Inflammatory macrophage treated with lipopolysaccharide for 4 hours (primary cell): Measurements from ENCODE around the gene MNDA.
"Not testable (repeated sequence)": the region's sequence is repeated elsewhere in the genome, so short reads cannot be mapped to it uniquely, and the experiment has no call there.

Source experiments
- DNase-seq: peaks from one replicate; pipeline ENCODE4 v3.0.0-alpha.2; 2020

The MNDA gene

GRCh38 chr1:158839566-158839965 is 8.4 kb downstream of the MNDA start:
- DNase-seq, result no peak

DNA sequence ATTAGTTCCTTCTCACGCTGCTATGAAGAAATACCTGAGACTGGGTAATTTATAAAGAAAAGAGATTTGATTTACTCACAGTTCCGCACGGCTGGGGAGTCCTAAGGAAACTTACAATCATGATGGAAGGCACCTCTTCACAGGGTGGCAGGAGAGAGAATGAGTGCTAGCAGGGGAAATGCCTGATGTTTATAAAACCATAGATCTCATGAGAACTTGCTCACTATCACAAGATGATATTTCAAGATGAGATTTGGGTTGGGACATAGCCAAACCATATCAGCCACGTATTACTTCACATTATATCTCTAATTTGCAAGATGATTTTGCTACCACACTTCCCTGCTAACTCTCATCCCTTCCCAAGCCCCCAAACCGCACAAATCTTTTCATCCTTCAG is 9.1 kb downstream of the MNDA start:
- DNase-seq, result peak; percentile 65

- DNase-seq, result no peak
These were observed 33.4 kb downstream of the MNDA start for GRCh38 chr1:158864595-158864994.

DNA sequence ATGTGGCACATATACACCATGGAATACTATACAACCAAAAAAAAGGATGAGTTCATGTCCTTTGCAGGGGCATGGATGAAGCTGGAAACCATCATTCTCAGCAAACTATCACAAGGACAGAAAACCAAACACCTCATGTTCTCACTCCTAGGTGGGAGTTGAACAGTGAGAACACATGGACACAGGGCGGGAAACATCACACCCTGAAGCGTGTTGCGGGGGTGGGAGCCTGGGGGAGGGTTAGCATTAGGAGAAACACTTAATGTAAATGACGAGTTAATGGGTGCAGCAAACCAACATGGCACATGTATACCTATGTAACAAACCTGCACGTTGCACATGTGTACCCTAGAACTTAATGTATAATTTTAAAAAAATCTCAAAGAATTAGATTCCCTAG is 39.3 kb downstream of the MNDA start:
- DNase-seq, result not testable (repeated sequence)

- DNase-seq, result no peak
These were observed 42.0 kb downstream of the MNDA start for GRCh38 chr1:158873141-158873540.

DNA sequence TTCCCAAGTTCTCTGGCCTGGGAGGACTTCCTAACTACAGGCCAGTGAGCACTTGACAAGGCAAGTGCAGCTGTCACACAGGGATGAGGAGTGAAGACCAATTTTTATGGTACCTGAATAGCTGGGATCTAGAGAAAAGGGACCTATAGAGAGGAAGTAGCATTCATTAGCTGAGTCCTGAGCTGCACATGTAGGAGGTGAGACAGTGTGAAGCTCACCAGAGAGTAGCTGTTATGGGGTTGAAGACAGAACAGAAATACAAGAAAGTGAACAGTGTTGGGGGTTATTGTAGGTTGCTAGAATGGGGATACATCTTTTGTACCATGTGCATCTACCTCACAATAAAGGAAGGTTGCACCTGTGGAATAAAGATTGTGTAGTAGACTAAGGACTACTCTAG is 62.5 kb downstream of the MNDA start:
- no peak for DNase-seq

DNA sequence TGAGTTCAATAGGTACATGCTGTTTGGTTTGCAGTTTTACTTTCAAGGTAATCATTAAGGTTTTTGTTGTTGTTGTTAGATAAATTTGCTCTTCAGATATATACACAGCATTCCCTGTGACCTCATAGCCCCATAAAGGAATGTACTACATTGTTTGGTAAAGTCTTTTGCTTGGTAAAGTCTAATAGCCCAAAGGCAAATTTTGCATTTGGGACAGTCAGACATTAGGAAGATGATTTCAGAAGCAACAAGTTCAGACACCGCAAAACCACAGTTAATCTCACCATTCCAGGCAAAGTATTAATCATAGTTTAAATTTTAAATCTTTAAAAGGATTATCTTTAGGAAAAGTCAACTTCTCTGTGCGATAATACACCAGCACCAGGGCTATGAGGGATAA is 67.6 kb downstream of the MNDA start:
- DNase-seq, result no peak
